VCaP (cell line): ENCODE results near the gene OTUD4.

Source experiments
- H3K27ac ChIP-seq: fragments of 450-650 bp; 2 replicates; pipeline ENCODE4 v1.5.1; 2017
- TF ChIP-seq, protein P1 (sequence below): fragments of 450-650 bp; conservative IDR thresholded peaks from 2 replicates; pipeline ENCODE4 v1.5.1; 2017; ENCODE audit warnings: mild to moderate bottlenecking, moderate library complexity

The OTUD4 gene

DNA sequence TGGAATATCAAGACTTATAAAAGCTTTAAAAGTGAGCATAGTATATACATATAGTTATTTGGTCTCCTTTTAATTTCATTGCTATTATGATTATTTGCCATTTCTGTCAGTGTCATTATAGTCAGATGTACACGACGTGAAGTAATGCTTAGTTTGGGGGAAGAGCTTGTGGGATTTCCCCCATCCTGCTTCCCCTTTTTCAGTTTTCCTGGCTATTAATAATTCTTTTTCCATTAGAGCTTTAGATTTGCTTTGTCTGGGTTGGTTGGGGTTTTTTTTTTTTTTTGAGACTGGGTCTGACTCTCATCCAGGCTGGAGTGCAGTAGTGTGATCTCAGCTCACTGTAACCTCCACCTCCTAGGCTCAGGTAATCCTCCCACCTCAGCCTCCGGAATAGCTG lies 76.9 kb downstream of the OTUD4 start:
- no peak overlapping the region for H3K27ac ChIP-seq

DNA sequence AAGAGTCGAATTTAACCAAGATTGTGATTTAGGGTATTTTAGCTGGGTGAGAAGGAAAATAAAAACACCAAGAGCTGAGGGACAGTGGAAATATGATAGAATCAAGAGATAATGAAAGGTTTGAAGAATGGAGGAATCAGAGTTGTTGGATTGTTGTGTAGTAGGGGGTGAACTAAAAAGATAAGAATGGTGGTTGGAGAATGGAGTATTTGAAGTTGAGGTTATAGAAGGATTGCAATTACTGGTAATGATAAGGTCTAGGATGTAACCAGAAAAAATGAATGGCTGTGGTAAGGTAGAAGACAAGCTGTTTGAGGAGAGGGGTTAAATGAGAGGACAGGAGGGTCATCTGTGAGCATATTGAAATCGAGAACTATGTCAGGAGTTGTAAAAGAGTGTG lies 77.8 kb downstream of the OTUD4 start:
- TF ChIP-seq, protein P1, sequence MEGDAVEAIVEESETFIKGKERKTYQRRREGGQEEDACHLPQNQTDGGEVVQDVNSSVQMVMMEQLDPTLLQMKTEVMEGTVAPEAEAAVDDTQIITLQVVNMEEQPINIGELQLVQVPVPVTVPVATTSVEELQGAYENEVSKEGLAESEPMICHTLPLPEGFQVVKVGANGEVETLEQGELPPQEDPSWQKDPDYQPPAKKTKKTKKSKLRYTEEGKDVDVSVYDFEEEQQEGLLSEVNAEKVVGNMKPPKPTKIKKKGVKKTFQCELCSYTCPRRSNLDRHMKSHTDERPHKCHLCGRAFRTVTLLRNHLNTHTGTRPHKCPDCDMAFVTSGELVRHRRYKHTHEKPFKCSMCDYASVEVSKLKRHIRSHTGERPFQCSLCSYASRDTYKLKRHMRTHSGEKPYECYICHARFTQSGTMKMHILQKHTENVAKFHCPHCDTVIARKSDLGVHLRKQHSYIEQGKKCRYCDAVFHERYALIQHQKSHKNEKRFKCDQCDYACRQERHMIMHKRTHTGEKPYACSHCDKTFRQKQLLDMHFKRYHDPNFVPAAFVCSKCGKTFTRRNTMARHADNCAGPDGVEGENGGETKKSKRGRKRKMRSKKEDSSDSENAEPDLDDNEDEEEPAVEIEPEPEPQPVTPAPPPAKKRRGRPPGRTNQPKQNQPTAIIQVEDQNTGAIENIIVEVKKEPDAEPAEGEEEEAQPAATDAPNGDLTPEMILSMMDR: no peak
- no peak overlapping the region for H3K27ac ChIP-seq

More for the DNA sequence above, 76.9 kb downstream of the OTUD4 start:
- TF ChIP-seq, protein P1: no peak

DNA sequence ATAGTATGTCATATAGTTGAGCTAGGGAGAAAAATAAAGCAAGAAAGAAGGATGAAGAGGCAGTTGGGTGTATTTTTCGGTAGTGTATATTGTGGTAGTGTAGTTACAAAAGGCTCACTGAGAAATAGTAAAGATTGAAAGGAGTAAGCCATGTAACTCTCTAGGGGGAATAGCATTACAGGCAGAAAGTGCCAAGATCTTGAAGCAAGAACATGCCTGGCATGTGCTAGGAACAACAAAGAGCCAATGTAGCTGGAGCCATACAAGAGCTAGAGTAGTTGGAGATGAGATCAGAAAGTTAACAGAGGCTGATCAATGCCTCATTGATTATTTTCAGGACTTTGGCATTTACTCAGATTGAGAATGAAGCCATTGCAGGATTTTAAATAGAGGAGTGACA lies 79.3 kb downstream of the OTUD4 start:
- TF ChIP-seq, protein P1: no peak
- H3K27ac ChIP-seq: no peak overlapping the region

DNA sequence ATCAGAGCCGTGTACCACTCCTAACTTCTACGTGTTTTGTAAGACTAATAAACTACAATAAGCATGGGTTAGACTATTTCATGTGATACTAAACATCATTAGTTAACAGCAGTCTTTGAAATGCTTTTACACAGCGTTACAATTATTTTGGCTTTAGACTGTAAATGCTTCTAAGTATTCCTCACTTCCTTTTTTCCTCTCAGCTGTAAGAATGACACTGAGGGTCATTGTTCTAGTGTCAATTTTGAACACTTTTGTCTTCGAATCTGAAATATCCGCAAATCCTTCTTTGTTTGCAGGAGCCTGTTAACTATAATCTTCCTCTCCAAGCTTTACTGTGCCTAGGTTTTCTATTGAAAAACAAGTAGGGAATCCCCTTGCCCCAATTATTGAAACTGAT lies 80.7 kb downstream of the OTUD4 start:
- TF ChIP-seq, protein P1: no peak
- H3K27ac ChIP-seq: peak overlapping the region; percentile 86; the same call in 1 of the 2 replicates

DNA sequence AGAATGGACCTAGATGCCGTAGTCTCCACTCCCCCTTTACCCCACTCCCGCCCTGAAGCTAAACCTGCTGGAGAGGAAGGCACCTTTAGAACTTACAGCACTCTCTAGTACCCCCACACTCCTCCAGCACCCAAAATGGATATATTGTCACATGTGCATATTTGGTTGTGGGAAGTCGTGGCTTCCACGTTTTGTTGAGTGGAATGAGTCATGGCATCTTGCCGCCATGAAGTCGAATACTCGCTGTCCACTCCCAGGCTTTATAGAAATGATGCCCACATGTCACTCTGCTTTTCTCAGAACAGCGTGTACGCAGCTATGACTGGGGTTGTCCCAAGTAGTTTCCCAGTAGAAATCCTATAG lies 81.7 kb downstream of the OTUD4 start:
- H3K27ac ChIP-seq: peak overlapping the region; percentile 86
- TF ChIP-seq, protein P1: no peak

DNA sequence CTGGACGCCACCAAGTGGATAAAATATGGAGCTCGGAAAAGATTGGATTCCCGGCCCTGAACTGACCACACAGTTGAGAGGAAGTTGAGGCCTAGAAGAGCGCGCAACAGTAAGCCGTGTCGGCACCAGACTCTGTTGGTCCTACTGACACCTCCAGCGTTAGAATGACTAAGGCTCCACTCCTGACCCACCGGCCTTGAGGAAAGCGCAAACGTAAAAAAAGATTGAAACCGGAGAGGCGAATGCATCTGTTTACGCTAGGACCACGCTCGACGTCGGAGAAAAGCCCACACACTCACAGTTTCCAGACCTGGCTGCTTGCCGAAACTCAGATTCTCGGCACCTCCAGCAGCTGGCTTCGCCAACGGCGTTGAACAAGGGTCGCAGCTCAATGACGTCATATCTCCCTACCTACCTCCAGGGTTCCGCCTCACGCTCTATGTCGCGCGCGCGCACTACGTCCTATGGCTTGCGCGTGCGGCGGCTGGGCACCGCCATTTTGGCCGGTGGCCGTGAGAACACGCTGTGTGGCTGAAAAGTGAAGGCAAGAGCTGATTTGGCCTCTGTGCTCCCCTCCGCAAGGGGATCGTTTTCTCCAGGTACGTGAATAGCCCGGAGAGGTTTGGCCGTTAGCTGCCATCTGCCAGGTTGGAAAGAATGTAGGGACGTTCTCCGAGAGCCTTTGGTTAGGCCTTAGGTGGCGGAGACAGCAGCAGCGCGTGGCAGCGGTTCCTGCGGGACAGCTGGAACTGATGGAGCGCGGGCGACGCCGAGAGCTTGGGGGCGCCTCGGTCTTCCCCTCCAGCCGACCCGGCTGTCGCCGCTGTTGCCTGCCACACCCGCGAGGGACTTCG lies 82.3 kb downstream of the OTUD4 start, which contains the start of the genes ABCE1 and ANAPC10:
Gene ABCE1 (plus strand): TSS at position 491 of the 854 bp plus-strand sequence. CDS start 6,102 bp downstream, outside the sequence.
Gene ANAPC10 (minus strand): TSS at position 376 of the 854 bp plus-strand sequence. CDS start 2,097 bp downstream, outside the sequence.
- TF ChIP-seq, protein P1: peak; percentile 50; the same call in 1 of the 2 replicates
- H3K27ac ChIP-seq: peak within 1 kb of the TSS; percentile 86

DNA sequence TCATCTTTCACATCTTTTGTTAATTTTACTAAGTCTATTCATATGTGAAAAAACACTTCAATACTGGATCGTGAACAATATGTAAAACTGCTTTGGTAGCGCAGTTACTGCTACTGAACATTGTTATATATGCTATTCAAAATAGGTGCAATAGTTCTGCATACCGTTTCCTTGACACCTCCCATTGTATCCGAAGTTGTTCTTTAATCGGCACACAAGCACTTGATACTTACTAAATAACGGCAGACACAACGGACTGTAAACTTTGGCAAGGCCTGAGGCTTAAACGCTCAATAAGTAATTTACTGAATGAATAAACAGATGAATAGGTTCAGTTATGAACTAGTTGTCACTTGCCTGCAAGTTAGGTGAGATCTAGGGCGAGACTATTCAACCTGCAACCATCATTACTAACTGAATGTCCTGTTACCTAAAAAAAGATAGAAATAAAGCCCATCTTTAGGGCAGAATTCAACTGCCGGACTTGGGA lies 83.0 kb downstream of the OTUD4 start:
- TF ChIP-seq, protein P1: no peak; the same call in 1 of the 2 replicates

More for the DNA sequence above, 83.0 kb downstream of the OTUD4 start:
- peak overlapping the region; percentile 86 for H3K27ac ChIP-seq
